ENCODE measurements around the gene FBXL19.

Gene FBXL19

DNA sequence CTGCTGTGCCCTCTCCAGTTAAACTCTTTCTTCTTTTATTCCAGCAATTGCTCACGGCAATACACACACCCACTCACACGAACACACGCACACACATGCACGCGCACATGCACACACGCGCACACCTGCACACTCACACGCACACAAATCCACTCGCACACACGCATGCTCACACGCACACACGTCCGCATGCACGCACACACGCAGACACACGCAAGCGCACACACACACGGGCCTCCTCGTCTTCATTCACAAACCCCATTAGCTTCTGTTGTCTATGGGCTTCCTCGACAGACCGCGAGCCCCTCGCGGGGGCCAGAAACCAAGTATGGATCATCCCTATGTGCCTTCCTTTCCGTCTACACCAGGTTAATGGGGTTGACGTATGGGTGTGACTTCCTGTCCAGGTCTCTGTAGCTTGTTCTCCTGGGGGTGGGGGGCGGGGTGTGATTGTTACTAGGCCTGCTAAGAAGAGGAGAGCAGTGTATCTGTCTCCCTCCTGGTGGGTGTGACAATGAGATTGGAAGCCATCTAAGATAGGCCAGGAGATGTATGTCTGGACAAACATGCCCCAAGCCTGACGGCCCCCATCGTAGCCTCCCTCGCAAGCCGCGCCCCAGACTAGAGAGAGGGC lies 27.6 kb upstream of the FBXL19 start:
- no peak for DNase-seq

DNA sequence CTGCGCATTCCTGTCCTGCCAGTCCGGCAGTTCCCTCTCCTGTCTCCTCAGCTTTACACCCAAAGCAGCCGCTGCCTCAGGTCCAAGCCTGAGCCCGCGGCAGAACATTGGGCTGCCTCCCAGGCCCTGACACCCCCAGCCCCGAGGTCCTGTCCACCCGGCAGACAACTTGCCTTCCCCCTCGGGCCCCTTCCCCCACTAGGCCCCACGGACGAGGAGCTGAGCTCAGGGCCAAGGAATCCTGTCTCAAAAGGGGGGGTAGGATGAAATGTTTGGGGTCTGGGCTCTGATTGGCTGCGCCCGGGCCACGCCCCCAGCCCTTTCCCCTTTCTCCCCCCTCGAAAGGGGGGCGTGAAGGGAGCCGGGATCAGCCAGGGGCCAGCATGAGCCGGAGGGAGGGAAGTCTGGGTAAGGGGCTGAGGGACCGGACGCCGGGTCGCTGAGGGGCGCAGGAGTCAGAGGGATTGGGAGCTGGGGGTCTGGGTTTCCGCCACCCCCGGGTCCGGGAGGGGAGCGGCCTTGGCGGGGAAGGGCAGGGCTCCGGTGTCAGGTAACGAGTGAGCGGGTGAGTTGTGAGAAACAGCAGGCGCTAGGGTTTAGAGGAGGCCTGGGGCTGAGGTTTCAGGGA lies 27.0 kb upstream of the FBXL19 start, which contains the start of gene CTF1:
Gene CTF1 (plus strand): TSS at position 354 of the 628 bp plus-strand sequence. CDS start 30 bp downstream, at position 384.
- no peak for DNase-seq

DNA sequence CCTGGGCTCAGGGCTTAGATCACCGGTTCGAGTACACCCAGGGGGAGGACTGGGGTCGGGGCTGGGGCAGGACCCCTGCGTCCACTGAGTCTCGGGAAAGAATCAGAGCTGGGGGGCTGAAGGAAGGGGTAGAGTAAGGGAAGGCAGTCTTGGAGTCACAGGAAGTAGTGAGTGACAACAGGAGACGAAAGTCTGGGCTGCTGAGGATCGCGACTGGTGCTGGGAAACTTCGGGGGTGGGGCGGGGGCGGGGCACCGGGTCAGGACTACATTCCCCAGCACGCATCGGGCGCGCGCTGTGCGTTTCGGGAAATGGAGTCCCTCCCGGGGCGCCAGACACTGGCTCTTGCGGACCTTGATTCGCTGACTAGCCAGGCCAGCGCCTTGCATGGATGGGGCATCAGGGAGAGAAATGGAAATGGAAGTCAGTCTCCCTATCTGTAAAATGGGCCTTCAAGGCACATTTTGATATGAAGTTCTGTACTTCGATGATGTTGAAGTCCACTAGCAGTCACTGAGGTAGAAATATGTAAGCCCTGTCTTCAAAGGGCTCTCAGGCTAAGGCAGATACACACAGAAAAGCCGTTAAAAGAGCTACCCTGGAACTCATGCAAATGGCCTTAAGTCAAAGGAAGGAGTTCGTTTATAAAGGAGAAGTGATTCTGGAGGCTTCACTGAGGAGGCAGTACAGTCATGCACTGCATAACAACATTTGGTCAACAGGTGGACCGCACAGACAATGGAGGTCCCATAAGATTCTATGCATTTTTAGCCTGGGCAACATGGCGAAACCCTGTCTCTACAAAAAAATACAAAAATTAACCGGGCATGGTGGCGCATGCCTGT lies 26.3 kb upstream of the FBXL19 start:
- DNase-seq, result peak; percentile 72

DNA sequence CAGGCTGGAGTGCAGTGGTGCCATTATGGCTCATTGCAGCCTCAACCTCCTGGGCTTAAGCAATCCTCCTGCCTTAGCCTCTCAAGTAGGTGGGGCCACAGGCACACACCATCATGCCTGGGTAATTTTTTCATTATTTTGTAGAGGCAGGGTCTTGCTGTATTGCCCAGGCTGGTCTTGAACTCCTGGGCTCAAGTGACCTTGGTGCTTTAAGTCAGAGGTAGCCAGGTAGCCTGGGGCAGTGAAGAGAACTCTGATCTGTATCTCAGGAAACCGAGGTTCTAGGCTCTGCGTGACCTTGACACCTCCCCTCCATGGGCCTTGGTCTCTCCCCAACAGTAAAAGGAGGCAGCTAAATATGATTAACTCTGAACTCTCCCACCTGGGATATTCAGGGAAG lies 23.6 kb upstream of the FBXL19 start:
- DNase-seq, result no peak

DNA sequence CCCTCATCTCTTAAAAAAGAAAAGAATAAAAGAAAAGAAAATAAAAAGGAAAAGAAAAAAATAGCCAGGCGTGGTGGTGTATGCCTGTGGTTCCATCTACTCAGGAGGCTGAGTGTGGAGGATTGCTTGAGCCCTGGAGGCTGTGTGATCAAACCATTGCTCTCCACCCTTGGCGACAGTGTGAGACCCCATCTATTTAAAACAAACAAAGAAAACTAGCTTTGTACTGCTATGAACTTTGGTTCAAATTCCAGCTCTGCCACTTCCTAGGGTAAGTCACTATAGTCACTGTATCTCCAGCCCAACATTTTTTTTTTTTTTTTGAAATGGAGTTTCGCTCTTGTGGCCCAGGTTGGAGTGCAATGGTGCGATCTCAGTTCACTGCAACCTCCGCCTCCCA lies 22.8 kb upstream of the FBXL19 start:
- DNase-seq, result no peak

DNA sequence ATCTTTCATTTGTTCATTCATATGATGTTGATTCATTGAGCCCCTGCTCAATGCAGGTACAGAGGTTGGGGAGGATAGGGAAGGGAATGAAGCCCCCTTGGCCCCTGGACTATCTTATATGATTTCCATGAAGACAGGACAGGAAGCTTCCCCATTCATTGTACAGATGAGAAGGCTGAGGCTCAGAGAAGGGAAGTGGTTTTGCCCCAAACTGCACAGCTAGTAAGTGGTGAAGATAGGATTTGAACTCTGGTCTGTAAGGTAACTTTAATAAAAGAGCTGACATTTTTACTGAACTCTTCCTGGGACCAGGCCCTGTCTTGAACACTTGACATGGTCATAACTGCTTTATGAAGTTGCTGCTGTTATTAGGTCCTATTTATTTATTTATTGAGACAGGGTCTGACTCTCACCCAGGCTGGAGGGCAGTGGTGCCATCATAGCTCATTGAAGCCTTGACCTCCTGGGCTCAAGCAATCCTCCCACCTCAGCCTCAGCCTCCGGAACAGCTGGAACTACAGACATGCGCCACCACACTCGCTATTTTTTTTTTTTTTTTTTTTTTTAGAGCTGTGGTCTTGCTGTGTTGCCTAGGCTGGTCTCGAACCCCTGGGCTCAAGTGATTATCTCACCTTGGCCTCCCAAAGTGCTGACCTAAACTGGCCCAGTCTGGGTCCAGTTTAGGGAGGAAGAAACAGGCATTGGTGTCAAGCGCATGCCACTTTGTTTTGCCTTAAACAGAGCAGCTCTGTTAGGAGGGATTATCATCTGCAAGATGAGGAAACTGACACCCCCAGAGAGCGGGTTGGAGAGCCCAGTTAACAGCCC lies 22.0 kb upstream of the FBXL19 start:
- DNase-seq, result no peak

DNA sequence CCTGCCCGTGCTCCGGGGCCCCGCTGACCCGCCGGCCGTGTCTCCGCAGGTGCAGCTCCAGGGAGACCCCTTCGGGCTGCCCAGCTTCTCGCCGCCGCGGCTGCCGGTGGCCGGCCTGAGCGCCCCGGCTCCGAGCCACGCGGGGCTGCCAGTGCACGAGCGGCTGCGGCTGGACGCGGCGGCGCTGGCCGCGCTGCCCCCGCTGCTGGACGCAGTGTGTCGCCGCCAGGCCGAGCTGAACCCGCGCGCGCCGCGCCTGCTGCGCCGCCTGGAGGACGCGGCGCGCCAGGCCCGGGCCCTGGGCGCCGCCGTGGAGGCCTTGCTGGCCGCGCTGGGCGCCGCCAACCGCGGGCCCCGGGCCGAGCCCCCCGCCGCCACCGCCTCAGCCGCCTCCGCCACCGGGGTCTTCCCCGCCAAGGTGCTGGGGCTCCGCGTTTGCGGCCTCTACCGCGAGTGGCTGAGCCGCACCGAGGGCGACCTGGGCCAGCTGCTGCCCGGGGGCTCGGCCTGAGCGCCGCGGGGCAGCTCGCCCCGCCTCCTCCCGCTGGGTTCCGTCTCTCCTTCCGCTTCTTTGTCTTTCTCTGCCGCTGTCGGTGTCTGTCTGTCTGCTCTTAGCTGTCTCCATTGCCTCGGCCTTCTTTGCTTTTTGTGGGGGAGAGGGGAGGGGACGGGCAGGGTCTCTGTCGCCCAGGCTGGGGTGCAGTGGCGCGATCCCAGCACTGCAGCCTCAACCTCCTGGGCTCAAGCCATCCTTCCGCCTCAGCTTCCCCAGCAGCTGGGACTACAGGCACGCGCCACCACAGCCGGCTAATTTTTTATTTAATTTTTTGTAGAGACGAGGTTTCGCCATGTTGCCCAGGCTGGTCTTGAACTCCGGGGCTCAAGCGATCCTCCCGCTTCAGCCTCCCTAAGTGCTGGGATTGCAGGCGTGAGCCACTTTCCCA lies 21.1 kb upstream of the FBXL19 start:
- DNase-seq, result peak; percentile 20 to 46

DNA sequence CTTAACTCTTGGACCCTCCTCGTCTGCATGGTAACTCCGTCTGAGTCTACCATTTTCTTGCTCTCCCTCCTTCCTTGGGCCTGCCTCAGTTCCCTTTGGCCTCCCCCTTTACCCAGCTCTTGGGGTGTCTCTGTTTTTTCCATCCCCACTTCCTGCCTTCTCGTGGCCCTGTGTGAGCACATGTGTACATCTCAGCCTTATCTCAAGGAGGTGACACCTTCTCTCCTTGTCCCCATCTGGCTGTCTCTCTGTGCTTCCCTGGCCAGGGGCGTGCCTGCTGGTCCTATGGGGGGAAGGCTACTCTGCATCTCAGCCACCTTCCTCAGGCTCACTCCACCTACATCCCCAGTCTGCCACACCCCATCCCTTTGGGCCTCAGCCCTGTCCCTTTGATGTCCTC lies 20.4 kb upstream of the FBXL19 start:
- DNase-seq, result no peak

DNA sequence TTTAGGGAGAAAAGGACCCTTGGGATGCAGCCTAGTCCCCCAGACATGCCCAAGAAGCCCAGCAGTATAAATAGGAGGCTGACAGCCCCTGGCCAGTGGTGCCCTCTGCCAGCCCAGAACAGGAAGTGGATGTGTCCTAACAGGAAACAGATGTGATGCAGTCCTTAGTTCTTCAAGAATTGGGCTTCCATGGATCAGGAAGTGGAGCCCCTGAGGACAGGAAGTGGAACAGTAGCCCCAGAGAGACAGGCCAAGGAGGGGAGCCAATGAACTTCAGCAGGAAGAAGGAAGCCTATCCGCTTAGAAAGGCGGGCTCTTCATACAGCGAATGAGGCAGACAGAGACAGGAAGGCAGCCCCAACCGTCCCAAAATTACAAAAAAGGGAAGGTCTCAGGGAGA lies 19.8 kb upstream of the FBXL19 start:
- DNase-seq, result no peak

DNA sequence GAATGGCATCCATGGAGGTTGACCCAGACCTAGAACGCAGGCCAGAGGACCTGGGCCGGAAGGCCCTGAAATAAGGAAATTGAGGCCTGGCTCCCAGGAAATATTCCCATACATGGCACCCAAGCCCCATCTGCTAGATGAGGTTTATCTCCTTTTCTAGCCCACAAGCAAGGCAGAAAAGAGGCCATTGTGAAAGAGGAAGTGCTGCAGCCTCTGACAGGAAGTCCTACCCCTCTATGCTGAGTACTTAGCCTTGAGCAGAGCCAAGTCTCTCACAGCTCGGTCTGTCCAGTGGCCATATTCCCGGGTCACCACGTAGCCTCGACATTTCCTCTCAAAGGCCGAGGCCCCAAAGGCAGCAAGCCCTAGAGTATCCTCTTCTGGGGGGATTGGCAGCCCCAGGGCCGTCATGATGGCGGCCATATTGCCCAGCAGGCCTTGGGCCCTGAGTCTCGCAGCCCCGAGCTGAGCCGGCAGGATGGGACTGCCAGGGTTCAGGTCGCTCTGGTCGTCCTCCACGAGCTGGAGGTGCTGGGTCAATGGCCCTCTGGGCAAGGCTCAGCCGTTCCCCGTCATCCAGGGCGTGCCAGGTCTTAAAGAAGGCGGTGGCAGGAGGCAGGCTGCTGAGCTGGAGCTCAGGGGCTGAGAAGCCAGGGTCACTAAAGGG lies 19.1 kb upstream of the FBXL19 start:
- DNase-seq, result no peak

DNA sequence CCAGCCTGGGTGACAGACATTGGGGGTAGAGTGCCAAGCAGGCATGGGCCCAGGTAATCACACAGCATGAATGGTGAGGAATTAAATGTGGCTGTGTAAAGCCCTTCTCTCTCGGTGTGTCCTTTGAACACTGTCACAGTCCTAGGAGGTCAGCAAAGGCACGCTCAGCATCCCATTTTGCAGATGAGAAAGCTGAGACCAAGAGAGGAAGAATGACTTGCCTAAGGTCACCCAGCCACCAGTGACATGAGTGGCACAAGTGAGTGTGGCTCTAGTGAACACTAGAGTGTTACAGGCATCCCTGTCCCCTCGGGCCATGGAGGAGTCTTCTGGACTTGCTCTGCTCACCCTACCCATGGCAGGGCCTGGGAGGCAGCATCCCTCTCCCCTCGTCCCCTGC lies 16.3 kb upstream of the FBXL19 start:
- DNase-seq, result no peak

DNA sequence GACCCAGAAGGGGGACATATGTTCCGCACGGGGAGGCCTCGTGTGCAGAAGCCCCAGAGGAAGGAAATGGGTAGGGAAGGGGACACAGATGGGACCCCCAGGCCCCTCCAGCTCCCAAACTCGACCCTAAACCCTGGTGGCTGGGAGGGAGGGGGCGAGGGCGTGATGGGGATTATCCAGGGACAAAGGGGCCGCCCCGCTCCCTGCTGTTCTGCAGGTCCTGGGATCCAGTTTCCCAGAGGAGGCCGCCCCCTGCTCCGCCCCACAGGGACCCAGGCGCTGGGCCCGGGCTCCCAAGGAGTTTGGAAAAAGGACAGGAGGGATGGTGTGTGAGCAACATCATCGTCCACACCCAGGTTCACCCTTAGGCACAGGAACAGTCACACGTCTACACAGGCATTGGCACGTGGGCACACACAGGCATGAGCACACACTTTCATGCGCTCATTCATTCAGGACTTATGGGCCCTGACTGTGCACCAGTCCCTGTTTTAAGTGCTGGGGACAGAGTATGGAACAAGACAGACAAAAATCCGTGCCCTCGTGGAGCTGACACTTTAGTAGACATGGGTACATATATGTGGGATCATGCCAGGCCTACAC lies 12.8 kb upstream of the FBXL19 start:
- no peak for DNase-seq

DNA sequence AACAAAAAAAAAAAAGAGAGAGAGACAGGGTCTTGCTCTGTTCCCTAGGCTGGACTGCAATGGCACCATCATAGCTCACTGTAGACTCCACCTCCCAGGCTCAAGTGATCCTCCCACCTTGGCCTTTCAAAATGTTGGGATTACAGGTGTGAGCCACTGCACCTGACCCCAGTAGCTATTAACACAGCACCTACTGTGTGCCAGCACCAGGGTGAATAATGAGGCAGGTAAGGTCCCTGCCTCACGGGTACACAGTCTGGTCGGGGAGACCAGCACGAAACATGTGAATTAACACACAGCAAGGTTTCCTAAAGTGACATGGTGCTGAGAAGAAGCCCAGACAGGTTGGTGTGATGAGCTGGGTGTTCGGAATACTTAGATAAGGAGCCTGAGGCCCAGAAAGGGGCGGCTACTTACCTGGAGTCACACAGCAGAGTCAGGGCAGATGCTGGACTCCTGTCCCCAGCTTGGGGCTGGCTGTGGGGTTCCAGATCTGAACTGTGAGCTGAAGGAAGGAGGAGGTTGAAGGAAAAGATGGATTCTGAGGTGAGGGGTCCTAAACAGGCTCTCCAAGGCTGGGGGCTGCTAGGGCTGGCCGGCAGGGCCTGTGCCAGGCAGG lies 10.5 kb upstream of the FBXL19 start:
- no peak for DNase-seq

DNA sequence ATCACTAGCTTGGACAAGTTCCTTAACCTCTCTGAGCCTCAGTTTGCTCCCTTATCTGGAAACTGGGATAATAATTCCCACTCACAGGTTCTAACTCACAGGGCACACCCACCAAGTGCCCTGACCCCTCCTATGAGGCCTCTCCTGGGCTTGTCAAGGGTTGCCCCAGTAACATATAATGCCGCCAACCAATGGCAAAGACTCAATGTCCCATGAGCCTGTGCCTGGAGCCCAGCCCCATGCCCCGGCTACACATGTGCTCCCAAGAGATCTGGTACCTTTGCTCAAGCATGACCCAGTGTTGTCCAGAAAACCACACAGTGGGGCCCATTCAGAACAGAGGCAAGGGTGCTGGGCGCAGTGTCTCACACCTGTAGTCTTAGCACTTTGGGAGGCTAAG lies 8.5 kb upstream of the FBXL19 start:
- DNase-seq, result no peak

DNA sequence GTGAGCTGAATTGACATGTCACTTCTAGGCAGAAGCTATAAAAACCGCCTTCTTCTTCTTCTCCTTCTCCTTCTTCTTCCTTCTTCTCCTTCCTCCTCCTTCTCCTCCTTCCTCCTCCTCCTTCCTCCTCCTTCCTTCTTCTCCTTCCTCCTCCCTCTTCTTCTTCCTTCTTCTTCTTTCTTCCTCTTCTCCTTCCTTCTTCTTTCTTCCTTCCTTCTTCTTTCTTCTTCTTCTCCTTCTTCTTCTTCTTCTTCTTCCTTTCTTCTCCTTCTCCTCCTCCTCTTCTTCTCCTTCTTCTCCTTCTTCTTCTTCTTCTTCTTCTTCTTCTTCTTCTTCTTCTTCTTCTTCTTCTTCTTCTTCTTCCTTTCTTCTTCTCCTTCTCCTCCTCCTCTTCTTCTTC lies 4.8 kb upstream of the FBXL19 start:
- DNase-seq, result no peak

DNA sequence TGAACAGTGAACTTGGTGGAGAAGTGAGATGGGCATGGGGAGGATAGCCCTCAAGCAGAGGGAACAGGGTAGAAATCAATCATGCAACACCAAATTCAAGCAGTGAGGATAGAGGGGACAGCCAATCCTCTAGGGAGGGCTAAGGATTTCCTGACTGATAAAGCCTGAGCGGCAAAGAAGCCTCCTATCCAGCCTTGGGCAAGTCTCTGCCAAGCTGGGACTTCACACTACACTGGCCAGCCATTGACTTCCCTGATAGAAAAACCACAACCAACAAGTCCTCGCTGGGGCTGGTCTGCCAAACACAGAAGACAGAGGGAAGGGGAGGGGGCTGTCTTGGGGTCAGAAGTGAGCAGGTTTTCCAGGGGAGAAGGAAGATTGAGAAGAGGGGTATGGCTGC lies 2.5 kb upstream of the FBXL19 start:
- DNase-seq, result no peak

DNA sequence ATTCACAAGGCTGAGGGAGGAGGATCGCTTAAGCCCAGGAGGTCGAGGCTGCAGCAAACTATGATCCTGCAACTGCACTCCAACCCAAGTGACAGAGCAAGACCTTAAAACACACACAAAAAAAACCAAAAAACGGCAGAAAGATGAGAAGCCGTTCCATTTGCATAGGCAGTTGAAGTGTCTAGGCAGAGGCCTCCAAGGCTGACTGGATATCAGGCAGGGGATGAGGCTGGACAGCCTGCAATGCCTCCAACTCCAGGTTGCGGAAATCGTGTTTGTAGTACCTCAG lies 2.0 kb upstream of the FBXL19 start:
- no peak for DNase-seq

DNA sequence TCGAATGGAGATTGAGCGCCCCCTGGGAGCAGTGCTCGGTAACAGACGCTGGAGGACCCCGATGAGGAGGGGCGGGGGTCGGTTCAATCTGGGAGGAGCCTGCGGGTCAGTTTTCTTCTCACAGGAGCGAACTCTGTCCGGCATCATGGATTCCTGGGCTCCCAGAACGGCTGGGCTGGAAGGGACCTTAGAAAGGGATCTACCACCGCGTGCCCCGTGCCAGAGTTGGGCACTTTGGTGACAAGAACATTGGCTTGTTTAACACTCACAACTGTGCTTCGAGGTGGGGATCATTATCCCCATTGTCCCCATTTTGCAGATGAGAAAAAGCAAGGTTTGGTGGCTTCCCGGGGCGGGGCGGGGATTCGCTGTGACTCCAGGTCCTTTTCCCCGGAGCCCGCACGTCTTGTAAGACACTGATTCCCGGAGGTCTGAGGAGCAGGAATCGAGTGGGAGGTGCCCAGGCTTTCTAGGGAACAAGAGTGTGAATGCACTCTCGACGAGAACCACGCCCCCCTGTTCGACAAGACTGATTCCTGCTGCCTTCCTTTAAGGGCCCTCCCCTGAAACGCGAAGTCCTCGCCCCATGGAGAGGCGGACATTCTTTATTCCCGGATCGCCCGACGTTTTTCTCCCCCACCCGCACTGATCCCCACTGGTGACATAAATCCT lies 1.5 kb upstream of the FBXL19 start:
- peak; percentile 78 to 79 for DNase-seq

DNA sequence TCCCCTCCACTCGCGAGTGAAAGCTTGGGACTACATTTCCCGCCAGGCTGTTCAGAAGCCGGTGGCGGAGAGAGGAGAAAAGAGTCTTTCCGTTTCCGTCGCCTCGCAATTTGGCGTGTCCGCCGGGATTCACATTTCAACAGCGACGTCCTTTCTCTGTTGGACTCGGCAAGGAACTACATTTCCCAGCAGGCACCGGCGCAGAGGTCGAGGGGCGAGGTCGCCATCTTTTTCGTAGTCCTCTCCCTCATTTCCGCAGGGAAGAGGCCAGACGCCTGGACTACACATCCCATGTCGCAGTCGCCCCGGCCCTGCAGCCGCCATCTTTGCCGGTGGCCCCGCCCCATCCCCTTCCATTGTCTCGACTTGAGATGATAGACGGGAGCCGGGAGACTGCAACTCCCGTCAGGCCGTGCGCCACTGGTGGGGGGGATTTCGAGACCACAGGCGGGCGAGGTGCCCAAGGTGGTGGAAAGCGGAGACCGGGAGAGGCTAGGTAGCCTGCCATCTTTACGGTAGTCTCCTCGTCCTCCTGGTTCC lies 882 bp upstream of the FBXL19 start:
- DNase-seq, result peak; percentile 97 to 98

Data from NCI-H2081 (cell line).